GM08714 (cell line): ENCODE data around the gene ZNF17.

Source experiments
- H3K4me3 ChIP-seq: fragments of 200-500 bp; sonication (Bioruptor generic); 2 replicates; pipeline ENCODE4 v1.5.1; 2014; ENCODE audit warnings: mild to moderate bottlenecking, low read length, inconsistent platforms
- ZNF274 ChIP-seq: IDR thresholded peaks from 2 replicates; pipeline ENCODE4 v1.6.1; 2012; ENCODE audit warnings: mild to moderate bottlenecking, low read depth, low read length

The ZNF17 gene

GRCh38 chr19:57441979-57442752 is 31.2 kb downstream of the ZNF17 start:
- no peak for TF ChIP-seq ZNF274
- H3K4me3 ChIP-seq = no peak overlapping the region

GRCh38 chr19:57443121-57443696 is 32.2 kb downstream of the ZNF17 start:
- H3K4me3 ChIP-seq = no peak overlapping the region
- no peak for TF ChIP-seq ZNF274

GRCh38 chr19:57452307-57452706 is 41.3 kb downstream of the ZNF17 start:
- H3K4me3 ChIP-seq = no peak overlapping the region
- no peak for TF ChIP-seq ZNF274

- no peak for TF ChIP-seq ZNF274
- no peak overlapping the region for H3K4me3 ChIP-seq
Measured at GRCh38 chr19:57465680-57466381, 54.9 kb downstream of the ZNF17 start.

GRCh38 chr19:57466489-57466888 is 55.5 kb downstream of the ZNF17 start:
- no peak overlapping the region for H3K4me3 ChIP-seq
- TF ChIP-seq ZNF274 = no peak
